HG02970 (cell line): ENCODE data around the gene RNF144A.

Experiments
- ATAC-seq: cut with Tn5 transposase; IDR thresholded peaks from one replicate; pipeline ENCODE4 v1.9.1; 2021; ENCODE audit warnings: mild to moderate bottlenecking, moderate library complexity, moderate number of reproducible peaks; ENCODE audit not compliant: unreplicated experiment, low FRiP score

The RNF144A gene

GRCh38 chr2:7018282-7018701 lies 101.1 kb downstream of the RNF144A start:
- no peak for ATAC-seq

- ATAC-seq: no peak
These were observed 101.6 kb downstream of the RNF144A start for GRCh38 chr2:7018767-7019166.

GRCh38 chr2:7019191-7019590 lies 102.0 kb downstream of the RNF144A start:
- ATAC-seq: no peak

- no peak for ATAC-seq
These were observed 102.8 kb downstream of the RNF144A start for GRCh38 chr2:7020059-7020458.

- ATAC-seq: no peak
These were observed 103.3 kb downstream of the RNF144A start for GRCh38 chr2:7020468-7020867.

GRCh38 chr2:7020939-7021470 lies 103.8 kb downstream of the RNF144A start:
- no peak for ATAC-seq

GRCh38 chr2:7022492-7023385 lies 105.5 kb downstream of the RNF144A start:
- ATAC-seq: no peak

- ATAC-seq: no peak
These were observed 106.3 kb downstream of the RNF144A start for GRCh38 chr2:7023542-7023941.

GRCh38 chr2:7024261-7024660 lies 107.0 kb downstream of the RNF144A start:
- ATAC-seq: no peak

- no peak for ATAC-seq
These were observed 107.9 kb downstream of the RNF144A start for GRCh38 chr2:7025082-7025481.

GRCh38 chr2:7026742-7027141 lies 109.5 kb downstream of the RNF144A start:
- no peak for ATAC-seq

- ATAC-seq: no peak
These were observed 110.2 kb downstream of the RNF144A start for GRCh38 chr2:7027411-7027810.

GRCh38 chr2:7027956-7028655 lies 110.9 kb downstream of the RNF144A start:
- ATAC-seq: no peak

- no peak for ATAC-seq
These were observed 111.6 kb downstream of the RNF144A start for GRCh38 chr2:7028846-7029245.

GRCh38 chr2:7029291-7030059 lies 112.3 kb downstream of the RNF144A start:
- no peak for ATAC-seq

- no peak for ATAC-seq
These were observed 113.6 kb downstream of the RNF144A start for GRCh38 chr2:7030810-7031209.

GRCh38 chr2:7031547-7032245 lies 114.5 kb downstream of the RNF144A start:
- no peak for ATAC-seq

GRCh38 chr2:7032371-7032770 lies 115.2 kb downstream of the RNF144A start:
- no peak for ATAC-seq

- no peak for ATAC-seq
These were observed 116.1 kb downstream of the RNF144A start for GRCh38 chr2:7033136-7033960.
